RPMI7951 (cell line): Measurements from ENCODE around the gene NIPBL. TPM values are rescaled to one million over a fixed set of nuclear protein-coding genes. Genes with fewer than 3 reads are reported as not detected.
A peak's percentile ranks its signal among the peaks of the same experiment; 100 is the strongest.
"Not testable (repeated sequence)": the region's sequence is repeated elsewhere in the genome, so short reads cannot be mapped to it uniquely, and the experiment has no call there.

Experiments used
- DNase-seq: peaks from one replicate; pipeline ENCODE4 v3.0.0-alpha.2; 2012; ENCODE audit warnings: low read depth
- total RNA-seq: library from RNA; depleted of rRNA; stranded (reverse); fragments of >200 nt; shearing (Covaris generic); gene quantifications from 2 replicates; pipeline ENCODE4 v1.2.3, GENCODE V29; 2014

The NIPBL gene
- total RNA-seq, 1 experiment from 2014 or later, result 21.5 TPM

GRCh38 chr5:36945687-36946086, 69.1 kb downstream of the NIPBL start:
- no peak for DNase-seq

GRCh38 chr5:36946101-36946500, 69.5 kb downstream of the NIPBL start:
- no peak for DNase-seq

- peak; percentile 26 for DNase-seq
Observed at GRCh38 chr5:36948041-36948440, 71.5 kb downstream of the NIPBL start.

GRCh38 chr5:36948650-36949049, 72.1 kb downstream of the NIPBL start:
- DNase-seq, result no peak

GRCh38 chr5:36949593-36949992, 73.0 kb downstream of the NIPBL start:
- no peak for DNase-seq

GRCh38 chr5:36950586-36951457, 74.3 kb downstream of the NIPBL start:
- DNase-seq, result peak; percentile 37

GRCh38 chr5:36953043-36953442, 76.5 kb downstream of the NIPBL start:
- no peak for DNase-seq

GRCh38 chr5:36957953-36958537, 81.5 kb downstream of the NIPBL start:
- no peak for DNase-seq

- DNase-seq, result no peak
Observed at GRCh38 chr5:36958612-36959011, 82.0 kb downstream of the NIPBL start.

- DNase-seq, result no peak
Observed at GRCh38 chr5:36965179-36965578, 88.6 kb downstream of the NIPBL start.

GRCh38 chr5:36969700-36970395, 93.3 kb downstream of the NIPBL start:
- no peak for DNase-seq

GRCh38 chr5:36978196-36978595, 101.6 kb downstream of the NIPBL start:
- no peak for DNase-seq

- peak; percentile 1 for DNase-seq
Observed at GRCh38 chr5:36982146-36982545, 105.6 kb downstream of the NIPBL start.

- DNase-seq, result no peak
Observed at GRCh38 chr5:36985387-36985786, 108.8 kb downstream of the NIPBL start.

- no peak for DNase-seq
Observed at GRCh38 chr5:36988396-36988795, 111.8 kb downstream of the NIPBL start.

- no peak for DNase-seq
Observed at GRCh38 chr5:36998578-36998977, 122.0 kb downstream of the NIPBL start.

GRCh38 chr5:37002176-37002751, 125.7 kb downstream of the NIPBL start:
- DNase-seq, result no peak

- DNase-seq, result peak; percentile 22
Observed at GRCh38 chr5:37005252-37005651, 128.7 kb downstream of the NIPBL start.

GRCh38 chr5:37005946-37006540, 129.5 kb downstream of the NIPBL start:
- DNase-seq, result peak; percentile 9

- not testable (repeated sequence) for DNase-seq
Observed at GRCh38 chr5:37013181-37013580, 136.6 kb downstream of the NIPBL start.

- DNase-seq, result no peak
Observed at GRCh38 chr5:37014321-37014720, 137.8 kb downstream of the NIPBL start.
